Caki2 (cell line): ENCODE measurements around the gene TANGO2. TPM values are rescaled to one million over a fixed set of nuclear protein-coding genes. Genes with fewer than 3 reads are reported as not detected.

Source experiments
- DNase-seq: peaks from one replicate; pipeline ENCODE4 v3.0.0-alpha.2; 2015; ENCODE audit warnings: low read depth
- in situ Hi-C: cut with HindIII; loops from 2 replicates; pipeline ENCODE4 v1.10.0; 2016; ENCODE audit warnings: low sequenced_read_pairs, low pct_unique_long_range_greater_than_20kb, mixed read lengths
- total RNA-seq: library from RNA; depleted of rRNA; stranded (reverse); fragments of >200 nt; shearing (Covaris generic); gene quantifications from 2 replicates; pipeline ENCODE4 v1.2.3, GENCODE V29; 2014; ENCODE audit warnings: low replicate concordance

The TANGO2 gene
- total RNA-seq, 1 experiment from 2014 or later: 55.2 TPM

DNA sequence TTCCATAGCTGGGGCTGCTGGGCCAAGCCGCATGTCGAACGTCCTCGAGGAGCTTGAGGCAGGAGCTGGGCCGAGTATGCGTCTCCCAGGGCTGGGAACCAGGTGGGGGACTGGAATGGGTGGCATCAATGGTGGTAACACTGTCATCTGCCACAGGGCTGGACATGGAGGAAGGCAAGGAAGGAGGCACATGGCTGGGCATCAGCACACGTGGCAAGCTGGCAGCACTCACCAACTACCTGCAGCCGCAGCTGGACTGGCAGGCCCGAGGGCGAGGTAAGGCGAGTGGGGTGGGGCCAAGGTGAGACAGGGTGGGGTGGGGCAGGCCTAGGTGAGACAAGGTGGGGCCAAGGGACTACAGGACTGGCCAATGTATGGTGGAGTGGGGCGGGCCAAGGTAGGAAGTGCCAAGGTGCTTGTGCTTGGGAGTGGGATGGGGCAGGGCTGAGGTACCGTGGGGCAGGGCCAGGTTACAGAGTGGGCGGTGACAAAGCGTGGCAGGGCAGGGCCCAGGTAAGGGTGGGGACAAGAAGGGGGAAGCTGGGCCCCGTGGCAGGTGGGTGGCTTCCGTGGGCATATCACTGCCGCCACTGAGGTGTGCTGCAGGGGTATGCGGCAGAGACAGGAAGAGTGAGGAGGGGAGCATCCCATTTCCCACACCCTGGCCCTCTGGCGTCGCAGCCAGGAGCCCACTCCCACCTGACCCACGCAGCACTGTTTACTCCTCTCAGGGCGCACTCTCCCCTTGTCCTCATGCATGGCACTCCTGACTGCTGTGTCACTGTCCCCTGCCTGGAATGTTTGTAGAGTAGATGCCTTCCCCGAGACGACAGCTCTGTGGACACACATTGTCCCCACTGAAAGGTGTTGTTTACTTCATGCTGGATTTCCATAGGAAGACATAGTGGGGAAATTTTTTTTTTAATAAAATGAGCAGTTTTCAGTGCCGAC lies 31.7 kb downstream of the TANGO2 start:
- DNase-seq: no peak
- in situ Hi-C loops: no loop called here

DNA sequence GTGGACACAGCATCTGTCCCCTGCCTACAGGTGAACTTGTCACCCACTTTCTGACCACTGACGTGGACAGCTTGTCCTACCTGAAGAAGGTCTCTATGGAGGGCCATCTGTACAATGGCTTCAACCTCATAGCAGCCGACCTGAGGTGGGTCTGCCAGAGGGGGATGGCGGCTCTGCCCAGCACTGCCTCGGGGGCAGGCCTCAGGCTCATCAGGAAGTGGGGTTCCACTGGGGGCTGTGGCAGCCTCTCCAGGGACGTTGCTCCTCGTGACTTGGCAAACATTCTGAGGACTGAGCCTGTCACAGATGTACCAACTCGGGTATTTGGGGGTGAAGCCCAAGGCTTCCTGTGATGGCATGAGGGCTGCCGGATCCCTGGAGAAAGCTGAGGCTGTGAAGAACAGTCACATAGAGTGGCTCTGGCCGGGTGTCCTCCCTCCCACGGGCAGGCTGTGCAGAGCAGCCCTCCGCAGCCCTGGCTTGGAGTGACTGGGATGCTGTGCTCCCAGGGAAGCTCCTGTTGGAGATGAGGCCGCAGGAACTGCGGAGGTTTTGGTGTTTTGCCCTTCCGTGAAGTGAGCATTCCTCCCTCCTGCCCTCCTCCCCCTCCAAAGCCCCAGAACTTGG lies 32.6 kb downstream of the TANGO2 start:
- in situ Hi-C loops: no loop called here
- DNase-seq: no peak

DNA sequence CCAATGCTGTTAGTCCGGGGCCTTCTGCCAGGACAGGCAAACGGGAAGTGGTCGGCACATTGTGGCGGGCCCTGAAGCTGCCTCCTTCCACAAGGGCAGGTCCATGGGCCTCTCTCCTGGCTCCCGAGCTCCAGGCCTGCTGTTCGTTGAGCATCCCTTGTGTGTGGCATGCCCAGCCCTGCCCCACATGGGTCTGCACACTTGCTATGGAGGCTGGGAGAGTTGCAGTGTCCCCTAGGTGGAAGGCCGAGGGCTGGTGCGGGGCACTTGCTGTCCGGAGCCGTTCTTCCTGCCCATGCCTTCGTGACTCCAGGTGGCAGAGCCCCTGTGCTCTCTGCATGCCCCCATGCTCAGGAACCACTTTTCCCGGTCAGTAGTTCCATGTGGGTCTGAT lies 33.1 kb downstream of the TANGO2 start:
- DNase-seq: no peak
- in situ Hi-C loops: no loop called here

DNA sequence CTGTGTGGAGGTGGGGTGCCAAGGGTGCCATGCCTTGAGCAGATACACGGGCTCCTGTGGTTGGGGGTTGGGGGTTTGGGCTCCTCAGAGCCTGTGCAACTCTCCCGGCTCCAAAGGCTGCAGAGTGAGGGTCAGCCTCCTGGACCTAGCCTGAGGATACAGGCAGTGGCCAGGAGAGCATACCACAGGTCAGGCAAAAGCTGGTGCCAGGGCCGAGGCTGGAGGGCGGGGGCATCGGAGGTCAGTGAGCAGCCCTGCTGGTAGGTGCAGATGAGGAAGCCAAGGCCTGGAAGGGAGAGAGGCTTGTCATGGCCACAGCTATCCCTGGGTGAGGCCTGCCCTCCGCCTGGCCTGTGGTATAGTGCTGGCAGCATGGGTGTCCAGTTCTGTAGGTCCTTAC lies 33.6 kb downstream of the TANGO2 start:
- no peak for DNase-seq
- in situ Hi-C loops: no loop called here

DNA sequence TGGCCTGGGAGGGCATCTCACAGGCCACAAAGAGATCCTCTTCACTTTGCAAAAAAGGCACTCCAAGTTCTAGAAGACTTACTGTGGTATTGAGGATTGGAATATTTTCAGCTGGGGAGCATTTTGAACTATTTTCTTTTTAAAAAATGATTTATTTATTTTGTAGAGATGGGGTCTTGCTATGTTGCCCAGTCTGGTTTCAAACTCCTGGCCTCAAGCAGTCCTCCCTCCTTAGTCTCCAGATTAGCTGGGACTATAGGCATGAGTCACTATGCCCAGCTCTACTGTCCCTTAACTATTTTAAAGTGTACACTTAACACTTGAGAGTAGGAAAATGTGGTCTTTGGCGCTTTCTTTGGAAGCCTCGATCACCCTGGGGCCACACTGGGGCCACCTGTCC lies 34.2 kb downstream of the TANGO2 start:
- no peak for DNase-seq
- in situ Hi-C loops: no loop called here

DNA sequence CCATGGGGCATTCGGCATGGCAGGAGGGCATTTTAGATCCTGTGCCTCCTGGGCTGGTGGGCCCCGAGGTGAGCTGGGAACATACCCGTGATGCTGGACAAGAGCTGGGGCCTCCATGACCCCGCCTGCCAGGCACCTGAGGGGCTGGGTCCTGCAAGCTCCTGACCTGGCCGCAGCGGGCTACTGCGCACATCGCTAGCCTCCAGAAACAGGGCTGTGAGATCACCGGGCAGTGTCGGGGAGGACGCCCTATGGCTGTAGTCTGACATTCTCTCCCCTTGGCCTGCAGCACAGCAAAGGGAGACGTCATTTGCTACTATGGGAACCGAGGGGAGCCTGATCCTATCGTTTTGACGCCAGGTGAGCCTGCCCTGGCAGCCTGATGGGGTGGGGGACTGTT lies 34.7 kb downstream of the TANGO2 start:
- in situ Hi-C loops: no loop called here
- no peak for DNase-seq

DNA sequence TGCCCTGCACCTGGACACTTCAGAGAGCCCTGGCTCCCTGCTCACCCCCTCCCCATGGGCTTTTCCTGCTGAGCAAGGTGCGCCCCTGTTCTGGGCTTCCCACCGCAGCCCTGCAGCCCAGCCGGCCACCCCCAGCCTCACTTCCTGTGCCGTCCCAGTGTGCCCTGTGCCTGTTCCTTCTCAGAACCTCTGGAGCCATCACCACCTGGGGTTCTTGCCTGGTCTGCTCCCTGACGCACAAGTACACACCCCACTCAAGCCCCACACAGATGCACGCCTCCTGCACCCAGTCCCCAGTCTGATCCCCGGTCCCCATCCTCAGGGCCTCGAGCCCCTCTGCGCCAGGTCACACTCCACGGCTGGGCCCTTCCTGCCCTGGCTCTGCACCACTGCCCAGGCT lies 35.3 kb downstream of the TANGO2 start:
- in situ Hi-C loops: no loop called here
- no peak for DNase-seq

DNA sequence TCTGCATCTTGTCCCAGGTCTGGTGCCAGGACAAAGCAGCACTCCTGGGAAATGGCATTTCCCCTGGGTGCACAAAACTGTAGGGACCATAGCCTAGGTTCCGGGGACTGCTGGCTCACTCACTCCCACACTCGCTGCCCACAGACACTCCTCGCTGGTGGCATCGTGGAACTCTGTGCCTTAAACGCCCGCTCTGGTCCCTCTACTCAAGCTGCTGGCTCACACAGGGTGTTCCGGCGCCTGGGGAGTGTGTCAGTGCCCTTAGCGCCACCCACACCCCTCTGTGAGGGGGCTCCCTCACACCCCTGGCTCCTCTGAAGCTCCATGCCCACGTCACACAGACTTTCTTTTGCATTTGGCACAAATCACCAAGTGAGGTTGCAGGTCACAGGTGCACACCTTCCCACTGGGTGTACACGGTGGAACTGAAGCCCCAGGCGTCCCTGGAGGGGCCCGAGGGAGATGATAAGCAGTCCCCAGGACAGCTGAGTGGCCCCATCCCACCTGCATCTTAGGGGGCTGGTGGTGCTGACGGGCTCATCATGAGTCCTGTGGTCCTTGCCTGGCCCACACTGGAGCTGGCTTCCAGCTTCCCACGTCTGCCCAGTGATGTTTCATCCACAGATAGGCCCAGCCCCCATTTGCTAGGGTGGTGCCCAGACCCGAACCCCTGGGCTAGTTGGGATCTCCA lies 35.9 kb downstream of the TANGO2 start:
- in situ Hi-C loops: no loop called here
- no peak for DNase-seq

DNA sequence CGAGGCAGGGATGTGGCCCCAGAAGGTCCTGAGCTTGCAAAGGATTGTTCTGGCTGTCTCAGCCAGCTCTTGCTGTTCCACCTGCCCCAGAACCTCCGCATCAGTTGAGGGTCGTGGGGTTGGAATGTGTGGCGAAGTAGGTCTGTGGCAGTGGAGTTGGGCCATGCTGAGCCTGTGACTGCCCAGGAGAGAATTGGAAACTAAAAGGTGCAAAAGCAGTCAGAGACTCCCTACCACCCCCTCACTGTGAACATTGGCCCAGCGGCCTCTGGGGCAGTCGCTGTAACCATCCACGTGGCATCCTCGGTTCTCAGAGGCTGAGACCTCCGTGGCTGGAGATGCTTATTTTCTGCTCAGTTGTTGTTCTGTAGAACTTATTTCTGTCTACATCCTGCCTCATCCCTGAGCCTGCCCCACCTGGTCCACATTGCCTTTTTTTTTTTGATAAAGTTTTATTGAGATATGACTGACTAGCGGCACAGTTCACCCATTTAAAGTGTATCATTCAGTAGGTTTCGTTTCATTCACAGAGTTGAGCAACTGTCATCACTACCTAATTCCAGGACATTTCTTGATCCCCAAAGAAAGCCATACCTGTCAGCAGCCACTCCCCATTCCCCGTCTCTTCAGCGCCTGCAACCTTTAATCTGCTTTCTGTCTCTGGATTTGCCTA lies 36.8 kb downstream of the TANGO2 start:
- in situ Hi-C loops: no loop called here
- no peak for DNase-seq

DNA sequence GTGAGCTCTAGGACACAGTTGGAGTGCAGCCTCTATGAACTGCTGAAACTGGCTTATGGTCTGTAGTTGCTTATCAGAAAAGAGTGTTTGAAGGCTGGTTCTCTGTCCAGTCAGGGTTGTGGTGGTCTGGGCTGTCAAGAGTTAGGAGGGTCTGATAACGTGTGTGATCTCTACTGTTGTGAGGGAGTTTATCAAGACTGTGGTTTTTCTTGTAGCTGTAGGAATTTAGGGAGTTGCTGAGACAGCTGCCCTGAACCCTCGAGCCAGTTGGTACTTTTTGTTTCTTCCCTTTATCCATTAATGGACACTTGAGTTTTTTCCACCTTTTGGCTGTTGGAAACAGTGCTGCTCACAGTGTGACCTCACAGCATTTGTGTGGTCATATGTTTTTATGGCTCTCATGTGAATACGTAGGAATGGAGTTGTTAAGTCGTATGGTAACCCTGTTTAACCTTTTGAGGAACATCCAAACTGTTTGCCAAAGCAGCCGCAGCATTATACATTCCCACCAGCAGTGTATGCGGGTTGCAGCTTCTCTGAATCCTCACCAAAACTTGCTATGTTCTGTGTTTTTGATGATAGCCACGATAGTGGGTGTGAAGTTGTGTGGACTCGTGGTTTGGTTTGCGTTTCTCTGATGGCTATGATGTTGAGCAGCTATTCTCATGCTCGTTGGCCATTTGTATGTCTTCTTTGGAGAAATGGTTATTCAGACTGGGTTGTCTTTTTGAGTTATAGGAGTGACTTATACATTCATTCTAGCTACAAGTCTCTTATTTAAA lies 38.3 kb downstream of the TANGO2 start:
- in situ Hi-C loops: no loop called here
- DNase-seq: no peak

DNA sequence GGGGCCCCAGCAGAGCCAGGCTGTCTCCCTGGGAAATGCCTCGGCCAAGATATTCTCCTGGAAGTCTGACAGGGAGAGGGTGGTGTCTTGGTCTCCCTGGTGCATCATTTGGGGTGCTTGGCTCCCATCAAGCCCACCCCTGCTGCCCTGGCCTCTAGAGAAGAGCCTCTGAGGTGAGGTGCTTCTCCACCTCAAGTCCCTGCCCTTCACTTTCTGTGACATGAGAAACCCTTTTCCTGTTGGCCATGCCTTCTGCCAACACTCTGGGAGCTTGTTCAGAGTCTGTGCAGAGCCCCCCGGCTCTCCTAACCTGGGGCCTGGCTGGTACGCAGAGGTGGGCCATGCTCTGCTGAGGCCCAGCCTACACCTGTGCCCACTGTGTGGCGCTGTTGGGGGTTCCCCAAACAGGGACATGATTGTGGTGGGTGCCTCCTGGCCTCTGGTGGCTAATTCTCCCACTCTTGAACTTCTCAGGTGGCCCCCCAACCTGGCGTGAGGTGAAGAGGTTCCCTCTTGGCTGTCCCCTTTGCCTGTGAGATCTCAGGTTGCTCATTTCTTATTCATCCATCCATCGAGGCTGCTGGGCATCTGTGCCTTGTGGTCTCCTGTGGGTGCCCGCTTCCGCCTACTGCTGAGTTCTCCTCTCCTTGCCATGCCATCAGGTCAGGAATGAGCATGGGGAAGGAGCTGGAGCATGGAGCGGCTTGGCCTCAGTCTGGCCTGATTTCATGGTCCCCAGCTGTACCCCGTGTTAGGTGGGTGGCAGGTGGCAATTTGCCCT lies 40.0 kb downstream of the TANGO2 start:
- no peak for DNase-seq
- in situ Hi-C loops: no loop called here

DNA sequence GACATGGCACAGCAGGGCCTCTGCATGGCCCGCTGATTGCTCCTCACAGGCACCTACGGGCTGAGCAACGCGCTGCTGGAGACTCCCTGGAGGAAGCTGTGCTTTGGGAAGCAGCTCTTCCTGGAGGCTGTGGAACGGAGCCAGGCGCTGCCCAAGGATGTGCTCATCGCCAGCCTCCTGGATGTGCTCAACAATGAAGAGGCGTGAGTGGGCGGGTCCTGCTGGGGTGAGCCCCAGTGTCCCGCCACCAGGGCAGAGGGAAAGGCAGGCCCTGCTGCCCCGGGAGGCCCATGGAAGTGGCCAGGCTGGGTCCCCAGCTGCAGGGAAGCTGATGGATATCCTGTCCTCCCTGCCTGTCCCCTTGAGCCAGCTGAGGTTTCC lies 40.6 kb downstream of the TANGO2 start:
- in situ Hi-C loops: no loop called here
- no peak for DNase-seq

DNA sequence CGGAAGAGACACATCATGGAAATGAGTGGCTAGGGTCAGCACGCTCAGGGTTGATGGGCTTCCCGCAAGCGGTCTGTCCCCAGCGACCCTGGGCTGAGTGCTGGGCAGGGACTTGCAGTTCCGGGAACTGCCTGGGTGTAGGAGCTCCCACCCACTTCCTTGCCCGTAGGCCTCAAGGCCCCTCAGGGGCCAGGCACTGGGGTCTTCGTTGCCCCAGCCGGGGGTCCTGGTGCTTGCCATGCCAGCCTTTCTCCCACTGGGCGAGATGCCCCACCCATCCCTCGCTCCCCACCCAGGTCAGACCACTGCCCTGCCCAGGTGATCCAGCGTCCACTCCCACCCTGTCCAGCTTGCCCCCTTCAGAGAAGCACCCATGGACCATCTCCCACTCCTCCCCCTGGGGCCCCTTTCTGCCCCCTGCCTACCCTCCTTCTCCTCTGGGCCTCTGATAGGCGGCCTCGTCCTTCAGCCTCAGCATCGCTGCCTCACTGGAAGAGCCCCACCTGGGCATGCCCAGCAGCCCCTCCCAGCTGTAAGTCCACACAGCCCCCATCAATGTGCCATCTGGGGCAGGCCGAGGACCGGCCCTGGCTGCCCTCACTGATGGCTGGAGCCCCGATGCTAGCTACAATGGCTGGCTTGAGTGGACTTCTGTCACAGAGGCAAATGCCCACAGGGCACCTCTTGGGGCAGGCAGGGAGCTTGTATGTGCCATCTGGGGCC lies 41.3 kb downstream of the TANGO2 start:
- DNase-seq: no peak
- in situ Hi-C loops: no loop called here

DNA sequence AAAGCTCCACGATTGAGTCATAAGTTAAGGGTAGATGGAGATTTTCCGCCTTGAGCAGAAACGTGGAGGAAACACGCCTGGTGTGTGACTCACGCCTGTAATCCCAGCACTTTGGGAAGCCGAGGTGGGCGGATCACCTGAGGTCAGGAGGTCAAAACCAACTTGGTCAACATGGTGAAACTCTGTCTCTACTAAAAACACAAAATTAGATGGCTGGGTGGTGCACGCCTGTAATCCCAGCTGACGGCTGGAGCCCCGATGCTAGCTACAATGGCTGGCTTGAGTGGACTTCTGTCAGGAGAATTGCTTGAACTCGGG lies 41.8 kb downstream of the TANGO2 start:
- DNase-seq: peak; percentile 49

DNA sequence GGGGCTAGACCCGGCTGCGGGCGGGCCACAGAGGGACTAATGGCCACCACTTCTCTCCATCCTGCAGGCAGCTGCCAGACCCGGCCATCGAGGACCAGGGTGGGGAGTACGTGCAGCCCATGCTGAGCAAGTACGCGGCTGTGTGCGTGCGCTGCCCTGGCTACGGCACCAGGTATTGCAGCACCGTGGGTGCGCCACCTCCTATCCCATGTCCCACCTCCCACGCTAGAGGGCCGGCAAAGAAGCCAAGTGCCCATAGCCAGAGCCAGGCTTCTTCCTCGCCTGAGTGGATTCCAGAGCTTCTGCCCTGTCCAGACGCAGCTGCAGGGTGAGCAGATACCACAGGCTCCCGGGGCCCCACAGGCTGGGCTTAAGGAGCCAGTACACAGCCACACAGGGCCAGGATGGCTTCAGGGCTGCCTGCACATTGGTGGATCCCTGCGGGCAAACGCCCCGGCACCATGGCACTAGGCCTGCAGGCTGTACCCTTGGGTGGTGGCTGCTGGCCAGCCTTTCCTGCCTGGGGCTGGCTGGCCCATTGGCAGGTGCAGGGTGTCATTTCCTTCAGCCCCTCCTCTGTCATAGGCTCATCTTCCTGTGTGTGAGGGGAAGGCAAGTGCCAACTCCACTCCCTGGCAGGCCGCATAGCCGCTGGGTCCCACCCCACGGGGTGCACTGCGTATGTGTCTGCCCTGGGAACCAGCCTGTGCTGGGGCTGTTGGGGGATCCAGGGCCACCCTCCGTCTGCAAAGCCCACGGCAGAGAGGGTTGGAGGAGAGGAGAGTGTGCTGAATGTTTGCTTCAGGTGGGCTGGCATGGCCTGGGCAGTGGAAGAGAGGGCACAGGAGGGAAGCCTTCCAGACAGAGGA lies 42.6 kb downstream of the TANGO2 start:
- no peak for DNase-seq
- in situ Hi-C loops: no loop called here

More for the DNA sequence above, 41.8 kb downstream of the TANGO2 start:
- in situ Hi-C loops: no loop called here

DNA sequence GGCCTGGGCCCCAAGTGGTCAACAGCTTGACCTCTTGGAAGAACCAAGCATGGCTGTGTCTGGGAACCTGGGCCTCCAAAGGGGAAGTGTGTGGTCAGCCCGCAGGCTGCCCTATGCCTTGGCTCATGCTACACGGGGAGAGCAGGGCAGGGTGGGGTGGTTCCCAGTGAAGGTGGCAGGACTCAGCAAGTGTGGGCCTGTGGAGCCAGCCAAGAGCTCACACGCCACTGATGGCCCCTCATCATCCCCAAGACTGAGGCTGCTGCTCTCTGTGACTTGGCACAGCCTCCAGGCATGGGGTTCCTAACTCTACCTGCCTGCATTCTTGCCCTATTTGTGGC lies 43.2 kb downstream of the TANGO2 start:
- in situ Hi-C loops: no loop called here
- DNase-seq: no peak
